WTC11 (cell line): Measurements from ENCODE around the gene LARGE1. TPM values are rescaled to one million over a fixed set of nuclear protein-coding genes. Genes with fewer than 3 reads are reported as not detected.

Experiments used
- ATAC-seq: fragments of 200-7000 bp; cut with Tn5 transposase; 2 replicates; pipeline ENCODE4 v1.10.0; 2021; ENCODE audit warnings: mild to moderate bottlenecking, moderate library complexity
- CTCF ChIA-PET: fragments of 300-600 bp; sonication (Branson Sonifier 250); formaldehyde crosslinking; loops from one replicate; lab custom pipeline; 2021; ENCODE audit warnings: antibody characterized with exemption; lab: Charles Lee
- POLR2A ChIA-PET: fragments of 350-600 bp; sonication (Branson Sonifier 250); formaldehyde crosslinking; loops from one replicate; lab custom pipeline; 2021; ENCODE audit warnings: antibody characterized with exemption; lab: Charles Lee
- DNase-seq: peaks from one replicate; pipeline ENCODE4 v3.0.0; 2021; ENCODE audit warnings: low spot score
- H3K27ac Mint-ChIP-seq: 2 replicates; pipeline ENCODE4 v1.8.0; 2021; ENCODE audit warnings: mixed read lengths
- H3K27me3 Mint-ChIP-seq: 2 replicates; pipeline ENCODE4 v1.8.0; 2021; ENCODE audit warnings: low read depth, mild to moderate bottlenecking, moderate library complexity, mixed read lengths
- H3K36me3 Mint-ChIP-seq: 2 replicates; pipeline ENCODE4 v1.8.0; 2021; ENCODE audit warnings: mixed read lengths
- H3K4me1 Mint-ChIP-seq: 2 replicates; pipeline ENCODE4 v1.8.0; 2022; ENCODE audit warnings: mixed read lengths
- H3K4me3 Mint-ChIP-seq: 2 replicates; pipeline ENCODE4 v1.8.0; 2021; ENCODE audit warnings: mild to moderate bottlenecking, moderate library complexity, mixed read lengths
- H3K9me3 Mint-ChIP-seq: 2 replicates; pipeline ENCODE4 v1.8.0; 2021; ENCODE audit warnings: mixed read lengths
- ARID4B ChIP-seq: sonication (generic); formaldehyde crosslinking; IDR thresholded peaks from 2 replicates; pipeline ENCODE4 v1.8.0; 2023; ENCODE audit warnings: missing genetic modification reagents, mild to moderate bottlenecking, borderline replicate concordance
- ATF3 ChIP-seq: sonication (generic); formaldehyde crosslinking; conservative IDR thresholded peaks from 2 replicates; pipeline ENCODE4 v1.8.1; 2022; ENCODE audit warnings: mild to moderate bottlenecking, missing genetic modification reagents
- ATF6 ChIP-seq: sonication (generic); formaldehyde crosslinking; IDR thresholded peaks from 2 replicates; pipeline ENCODE4 v1.8.1; 2023; ENCODE audit warnings: mild to moderate bottlenecking, missing genetic modification reagents
- CTCF ChIP-seq: fragments of 200-600 bp; IDR thresholded peaks from 2 replicates; pipeline ENCODE4 v1.8.0; 2022; ENCODE audit warnings: antibody characterized with exemption
- GRHL2 ChIP-seq: fragments of 250-450 bp; sonication (Bioruptor Pico); IDR thresholded peaks from 2 replicates; pipeline ENCODE4 v1.8.0; 2022; ENCODE audit warnings: mild to moderate bottlenecking, moderate library complexity; ENCODE audit not compliant: insufficient replicate concordance, severe bottlenecking
- JUN ChIP-seq: sonication (generic); formaldehyde crosslinking; IDR thresholded peaks from 2 replicates; pipeline ENCODE4 v1.8.0; 2023; ENCODE audit warnings: mild to moderate bottlenecking, missing genetic modification reagents
- NR2C2 ChIP-seq: sonication (generic); formaldehyde crosslinking; IDR thresholded peaks from 2 replicates; pipeline ENCODE4 v1.8.0; 2022; ENCODE audit warnings: mild to moderate bottlenecking, missing genetic modification reagents
- OVOL2 ChIP-seq: fragments of 250-450 bp; sonication (Bioruptor Pico); IDR thresholded peaks from 2 replicates; pipeline ENCODE4 v1.9.0; 2021; ENCODE audit warnings: mild to moderate bottlenecking, borderline replicate concordance
- SMAD3 ChIP-seq: sonication (generic); formaldehyde crosslinking; IDR thresholded peaks from 2 replicates; pipeline ENCODE4 v1.8.0; 2022; ENCODE audit warnings: missing genetic modification reagents, mild to moderate bottlenecking, borderline replicate concordance
- SOX15 ChIP-seq: fragments of 250-450 bp; sonication (Bioruptor Pico); IDR thresholded peaks from 2 replicates; pipeline ENCODE4 v1.9.0; 2021; ENCODE audit warnings: mild to moderate bottlenecking
- ZMAT4 ChIP-seq: fragments of 250-450 bp; sonication (Bioruptor Pico); IDR thresholded peaks from 2 replicates; pipeline ENCODE4 v1.9.0; 2021; ENCODE audit warnings: mild to moderate bottlenecking
- ZNF232 ChIP-seq: sonication (generic); formaldehyde crosslinking; IDR thresholded peaks from 2 replicates; pipeline ENCODE4 v1.8.0; 2022; ENCODE audit warnings: mild to moderate bottlenecking, missing genetic modification reagents
- ZNF423 ChIP-seq: fragments of 250-450 bp; sonication (Bioruptor Pico); IDR thresholded peaks from 2 replicates; pipeline ENCODE4 v2.1.2; 2022; ENCODE audit warnings: mild to moderate bottlenecking, moderate library complexity
- ZNF532 ChIP-seq: fragments of 250-450 bp; sonication (Bioruptor Pico); IDR thresholded peaks from 2 replicates; pipeline ENCODE4 v1.9.0; 2021; ENCODE audit warnings: mild to moderate bottlenecking, borderline replicate concordance
- total RNA-seq: library from RNA; stranded (reverse); gene quantifications from 3 replicates; pipeline ENCODE4 v1.2.3, GENCODE V29; 2021
- TF ChIP-seq, protein P1 (sequence below): sonication (generic); formaldehyde crosslinking; IDR thresholded peaks from 2 replicates; pipeline ENCODE4 v1.8.1; 2023; ENCODE audit warnings: mild to moderate bottlenecking, missing genetic modification reagents, moderate library complexity

LARGE1 gene
- total RNA-seq, 1 experiment from 2014 or later = 72.6 TPM

DNA sequence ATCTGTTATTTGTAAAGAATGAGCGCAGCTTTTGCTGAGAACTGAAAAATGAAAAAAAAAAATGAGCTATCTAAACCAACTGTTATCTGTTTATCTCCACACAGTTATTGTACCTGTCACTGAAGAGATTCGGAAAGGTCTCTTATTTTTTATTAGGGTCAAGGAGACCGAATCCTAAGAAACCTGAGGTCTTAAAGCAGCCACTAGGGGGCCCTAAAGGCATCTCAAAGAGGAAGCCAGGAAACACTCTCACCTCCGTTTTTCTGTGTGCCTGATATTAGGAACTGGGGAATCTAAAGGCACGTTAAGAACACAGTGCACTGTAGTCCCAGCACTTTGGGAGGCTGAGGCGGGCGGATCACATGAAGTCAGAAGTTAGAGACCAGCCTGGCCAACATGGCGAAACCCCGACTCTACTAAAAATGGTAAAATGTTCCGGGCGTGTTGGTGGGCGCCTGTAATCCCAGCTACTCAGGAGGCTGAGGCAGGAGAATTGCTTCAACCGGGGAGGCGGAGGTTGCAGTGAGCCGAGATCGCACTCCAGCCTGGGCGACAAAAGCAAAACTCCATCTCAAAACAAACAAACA, 3.5 kb upstream of the LARGE1 start:
- peak overlapping the region; percentile 92 for H3K4me3 Mint-ChIP-seq
- ChIA-PET POLR2A (interaction anchor here (0.5 kb wide), 1 partner anchor 1603 kb away, joined by 3 read pairs; no protein-coding TSS in a partner anchor), CTCF (interaction anchor here (0.6 to 5.7 kb wide), 13 partner anchors 26 to 404 kb away, joined by 3 to 43 read pairs (median 4); no protein-coding TSS in a partner anchor)
- H3K4me1 Mint-ChIP-seq = peaks cover 34% of the 10 kb centered on the region
- H3K9me3 Mint-ChIP-seq = no peaks in the 10 kb centered on the region
- TF ChIP-seq, protein P1, sequence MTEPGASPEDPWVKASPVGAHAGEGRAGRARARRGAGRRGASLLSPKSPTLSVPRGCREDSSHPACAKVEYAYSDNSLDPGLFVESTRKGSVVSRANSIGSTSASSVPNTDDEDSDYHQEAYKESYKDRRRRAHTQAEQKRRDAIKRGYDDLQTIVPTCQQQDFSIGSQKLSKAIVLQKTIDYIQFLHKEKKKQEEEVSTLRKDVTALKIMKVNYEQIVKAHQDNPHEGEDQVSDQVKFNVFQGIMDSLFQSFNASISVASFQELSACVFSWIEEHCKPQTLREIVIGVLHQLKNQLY = no peak
- TF ChIP-seq CTCF = peak; percentile 74
- ATAC-seq (no peak), DNase-seq (peak; percentile 75)
- H3K27ac Mint-ChIP-seq = no peak overlapping the region
- H3K36me3 Mint-ChIP-seq = no peaks in the 10 kb centered on the region
- H3K27me3 Mint-ChIP-seq = peaks cover 7% of the 10 kb centered on the region

GRCh38 chr22:33923033-33923432, 2.8 kb upstream of the LARGE1 start:
- Mint-ChIP-seq H3K27me3 (peaks cover 8% of the 10 kb centered on the region), H3K4me1 (peaks cover 41% of the 10 kb centered on the region), H3K36me3 (no peaks in the 10 kb centered on the region), H3K27ac (peak overlapping the region; percentile 91), H3K4me3 (peak overlapping the region; percentile 92), H3K9me3 (no peaks in the 10 kb centered on the region)
- no peak for ATAC-seq
- no peak for DNase-seq
- ChIA-PET CTCF (interaction anchor here (0.5 to 5.7 kb wide), 11 partner anchors 26 to 665 kb away, joined by 3 to 43 read pairs (median 4); no protein-coding TSS in a partner anchor), POLR2A (interaction anchor here (2.5 kb wide), 1 partner anchor 26 kb away, joined by 13 read pairs; no protein-coding TSS in a partner anchor)
- no peak for TF ChIP-seq ARID4B
- TF ChIP-seq ATF6 (CRISPR knock-in tag) = no peak
- no peak for TF ChIP-seq ZNF232 (CRISPR knock-in tag)
- no peak for TF ChIP-seq ZNF532
- no peak for TF ChIP-seq ATF3 (CRISPR knock-in tag)
- no peak for TF ChIP-seq SOX15
- no peak for TF ChIP-seq ZMAT4
- TF ChIP-seq GRHL2 (CRISPR knock-in tag) = no peak
- TF ChIP-seq OVOL2 = no peak
- TF ChIP-seq SMAD3 (CRISPR knock-in tag) = no peak
- no peak for TF ChIP-seq ZNF423 (CRISPR knock-in tag)
- no peak for TF ChIP-seq JUN (CRISPR knock-in tag)
- no peak for TF ChIP-seq NR2C2 (CRISPR knock-in tag)
